ENCODE data around the gene TMEM245.

DNA sequence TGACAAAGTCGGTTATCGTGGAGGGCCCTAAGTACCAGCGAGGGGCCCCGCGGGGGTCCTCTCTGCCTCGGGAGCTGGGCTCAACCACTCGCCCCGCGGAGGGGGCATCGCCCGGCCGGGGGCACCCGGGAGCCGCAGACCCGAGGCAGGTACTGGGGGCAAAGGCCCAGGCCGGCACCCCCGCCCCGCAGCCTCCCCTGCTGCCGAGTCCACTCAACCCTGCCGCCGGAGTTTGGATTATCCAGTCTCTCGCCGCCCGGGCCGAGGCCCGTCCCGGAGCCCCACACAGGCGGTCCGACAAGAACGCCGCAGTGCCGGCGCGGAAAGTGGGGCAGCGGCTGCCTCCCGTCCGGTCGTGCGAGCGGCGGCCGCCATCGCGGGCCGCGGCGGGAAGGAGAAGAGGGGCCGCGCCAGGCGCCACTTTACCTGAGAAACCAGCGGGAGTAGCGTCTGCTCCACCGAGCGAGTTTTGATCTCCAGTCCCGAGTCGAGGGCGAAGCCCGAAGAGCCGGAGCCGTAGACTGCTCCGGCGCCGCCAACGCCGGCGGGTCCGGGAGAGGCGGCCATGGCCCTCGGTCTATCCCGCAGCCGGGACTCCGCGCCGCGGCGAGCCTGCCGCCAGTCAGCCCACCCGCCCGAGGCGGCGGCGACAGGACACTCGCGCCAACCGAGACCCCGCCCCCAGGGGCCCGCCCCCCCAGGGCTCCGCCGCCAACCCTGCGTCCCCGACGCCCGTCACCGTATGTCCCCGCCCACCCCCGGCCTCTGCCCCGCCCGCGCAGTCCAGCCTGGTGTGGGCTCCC lies 106.7 kb downstream of the TMEM245 start, which contains the start of gene CTNNAL1:
- TF ChIP-seq, protein P1, sequence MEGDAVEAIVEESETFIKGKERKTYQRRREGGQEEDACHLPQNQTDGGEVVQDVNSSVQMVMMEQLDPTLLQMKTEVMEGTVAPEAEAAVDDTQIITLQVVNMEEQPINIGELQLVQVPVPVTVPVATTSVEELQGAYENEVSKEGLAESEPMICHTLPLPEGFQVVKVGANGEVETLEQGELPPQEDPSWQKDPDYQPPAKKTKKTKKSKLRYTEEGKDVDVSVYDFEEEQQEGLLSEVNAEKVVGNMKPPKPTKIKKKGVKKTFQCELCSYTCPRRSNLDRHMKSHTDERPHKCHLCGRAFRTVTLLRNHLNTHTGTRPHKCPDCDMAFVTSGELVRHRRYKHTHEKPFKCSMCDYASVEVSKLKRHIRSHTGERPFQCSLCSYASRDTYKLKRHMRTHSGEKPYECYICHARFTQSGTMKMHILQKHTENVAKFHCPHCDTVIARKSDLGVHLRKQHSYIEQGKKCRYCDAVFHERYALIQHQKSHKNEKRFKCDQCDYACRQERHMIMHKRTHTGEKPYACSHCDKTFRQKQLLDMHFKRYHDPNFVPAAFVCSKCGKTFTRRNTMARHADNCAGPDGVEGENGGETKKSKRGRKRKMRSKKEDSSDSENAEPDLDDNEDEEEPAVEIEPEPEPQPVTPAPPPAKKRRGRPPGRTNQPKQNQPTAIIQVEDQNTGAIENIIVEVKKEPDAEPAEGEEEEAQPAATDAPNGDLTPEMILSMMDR (IDR thresholded peaks at IDR 0.05), result no peak
- TF ChIP-seq EP300 (IDR thresholded peaks at IDR 0.05) (no peak), POLR2A (IDR thresholded peaks at IDR 0.05) (peak; percentile 41 to 76)

Measured in sigmoid colon (tissue), 4 donors.